K562 treated with DMSO at 1 percent for 24 hours (cell line): ENCODE results near the gene VAMP3. TPM values are rescaled to one million over a fixed set of nuclear protein-coding genes. Genes with fewer than 3 reads are reported as not detected.

Experiments used
- total RNA-seq: library from RNA; unstranded; fragments of 300-600 nt; gene quantifications from 2 replicates; pipeline ENCODE4 v1.2.3, GENCODE V29; 2022; ENCODE audit warnings: low read depth; ENCODE audit not compliant: insufficient read depth

Gene VAMP3
- total RNA-seq: 28.0 and 32.1 TPM in 2 replicates

DNA sequence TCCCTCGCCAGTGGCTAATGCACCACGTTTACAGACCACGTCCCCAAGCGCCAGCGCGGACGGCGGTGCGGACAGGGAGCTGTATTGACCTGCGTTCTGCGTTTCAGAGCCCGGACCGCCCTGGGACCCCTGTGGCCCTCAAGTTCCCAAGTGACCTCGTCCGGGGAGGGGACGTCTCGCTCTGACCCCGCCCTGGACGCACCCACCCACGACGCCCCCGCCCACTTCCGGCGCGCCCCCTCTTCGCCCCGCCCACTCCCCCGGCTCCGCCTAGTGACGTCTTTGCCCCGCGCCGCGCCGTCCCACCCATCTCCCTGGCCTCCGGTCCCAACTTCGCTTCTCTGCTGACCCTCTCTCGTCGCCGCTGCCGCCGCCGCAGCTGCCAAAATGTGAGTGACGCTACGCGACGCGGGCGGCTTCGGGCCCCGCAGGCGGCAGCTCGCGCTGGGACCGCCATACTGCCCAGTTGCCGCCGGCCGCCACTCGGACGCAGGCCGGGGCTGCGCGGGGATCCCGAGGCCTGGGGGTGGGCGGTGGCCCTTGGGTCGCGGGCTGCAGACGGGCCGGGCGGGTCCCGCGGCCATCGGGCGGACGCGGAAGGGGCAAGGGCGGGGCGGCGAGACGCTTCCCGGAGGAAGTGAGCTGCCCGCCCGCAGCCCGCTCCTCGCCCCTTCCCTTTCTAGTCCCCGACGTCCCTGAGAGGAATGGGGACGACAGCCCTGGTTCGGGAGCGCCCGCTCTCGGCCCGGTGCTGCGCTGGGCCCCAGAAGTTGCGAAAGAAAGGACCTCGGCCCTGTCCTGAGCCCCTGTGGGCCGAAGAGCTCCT, at the start of gene VAMP3:
Gene VAMP3, plus strand, starts transcription at position 300 of the 826 bp plus-strand sequence. Its CDS starts 88 bp downstream, at position 388.

GRCh38 chr1:7783826-7784491, 12.9 kb downstream of the VAMP3 start, which contains the start of gene PER3:
Gene PER3 (plus strand): TSS chr1:7784291. CDS start chr1:7784878, 587 bp downstream.

Other genes with a start within 250 kb of the VAMP3 start
- 5.5 and 6.8 TPM in 2 replicates for gene PER3, start 13.0 kb downstream of the VAMP3 start, total RNA-seq
- not detected in 2 replicates for gene UTS2, start 81.8 kb downstream of the VAMP3 start, total RNA-seq
- gene TNFRSF9, start 169.5 kb downstream of the VAMP3 start, total RNA-seq: 7.9 and 9.5 TPM in 2 replicates
- gene PARK7, start 190.4 kb downstream of the VAMP3 start, total RNA-seq: 350 and 394 TPM in 2 replicates